ENCODE results near the gene NSL1. TPM values are rescaled to one million over a fixed set of nuclear protein-coding genes. Genes with fewer than 3 reads are reported as not detected.

Gene NSL1
- total and polyA plus RNA-seq, 11 donors = 9.8 to 38.0 (median 24.9) TPM

Other genes starting within 250 kb of the NSL1 start
- 10 to 100 TPM in 5 of 9 donors, 1 to 10 TPM in 4; 4.6 to 49.0 (median 11.0) TPM for gene ATF3, start 183.0 kb downstream of the NSL1 start, total RNA-seq
- 10 to 100 TPM; 17.8 to 74.5 TPM for gene ATF3, start 183.0 kb downstream of the NSL1 start, polyA plus RNA-seq
- gene BATF3, start 91.9 kb downstream of the NSL1 start, total RNA-seq = 1 to 10 TPM in 4 of 9 donors, under 1 TPM in 4, not detected in 1; 0.50 to 8.9 (median 1.2) TPM
- gene BATF3, start 91.9 kb downstream of the NSL1 start, polyA plus RNA-seq = 1 to 10 TPM in 1 of 2 donors, under 1 TPM in 1; 0.69 to 1.4 TPM
- 10 to 100 TPM; 20.2 to 30.3 (median 24.7) TPM for gene TATDN3, start 117 bp upstream of the NSL1 start, total RNA-seq
- gene TATDN3, start 117 bp upstream of the NSL1 start, polyA plus RNA-seq = 10 to 100 TPM; 18.2 to 24.1 TPM
- not detected for gene SPATA45, start 55.9 kb upstream of the NSL1 start, total RNA-seq
- gene SPATA45, start 55.9 kb upstream of the NSL1 start, polyA plus RNA-seq = not detected
- gene FLVCR1, start 66.5 kb upstream of the NSL1 start, total RNA-seq = 1 to 10 TPM in 7 of 9 donors, under 1 TPM in 2; 0.44 to 3.0 (median 2.4) TPM
- gene FLVCR1, start 66.5 kb upstream of the NSL1 start, polyA plus RNA-seq = 1 to 10 TPM in 1 of 2 donors, under 1 TPM in 1; 0.84 to 2.5 TPM
- gene VASH2, start 158.8 kb upstream of the NSL1 start, total RNA-seq = 1 to 10 TPM in 1 of 9 donors, under 1 TPM in 7, not detected in 1; 0.20 to 2.6 (median 0.63) TPM
- under 1 TPM; 0.19 to 0.51 TPM for gene VASH2, start 158.8 kb upstream of the NSL1 start, polyA plus RNA-seq
- gene ANGEL2, start 224.1 kb upstream of the NSL1 start, total RNA-seq = 10 to 100 TPM; 10.8 to 26.6 (median 15.4) TPM
- 10 to 100 TPM in 1 of 2 donors, 1 to 10 TPM in 1; 9.2 to 10.6 TPM for gene ANGEL2, start 224.1 kb upstream of the NSL1 start, polyA plus RNA-seq

Data from heart left ventricle (tissue), 11 donors.